ENCODE results near the gene MBD4. TPM values are rescaled to one million over a fixed set of nuclear protein-coding genes. Genes with fewer than 3 reads are reported as not detected.

The MBD4 gene
- total and polyA plus RNA-seq, 2 experiments from 2014 or later: 33.9 to 59.3 TPM

DNA sequence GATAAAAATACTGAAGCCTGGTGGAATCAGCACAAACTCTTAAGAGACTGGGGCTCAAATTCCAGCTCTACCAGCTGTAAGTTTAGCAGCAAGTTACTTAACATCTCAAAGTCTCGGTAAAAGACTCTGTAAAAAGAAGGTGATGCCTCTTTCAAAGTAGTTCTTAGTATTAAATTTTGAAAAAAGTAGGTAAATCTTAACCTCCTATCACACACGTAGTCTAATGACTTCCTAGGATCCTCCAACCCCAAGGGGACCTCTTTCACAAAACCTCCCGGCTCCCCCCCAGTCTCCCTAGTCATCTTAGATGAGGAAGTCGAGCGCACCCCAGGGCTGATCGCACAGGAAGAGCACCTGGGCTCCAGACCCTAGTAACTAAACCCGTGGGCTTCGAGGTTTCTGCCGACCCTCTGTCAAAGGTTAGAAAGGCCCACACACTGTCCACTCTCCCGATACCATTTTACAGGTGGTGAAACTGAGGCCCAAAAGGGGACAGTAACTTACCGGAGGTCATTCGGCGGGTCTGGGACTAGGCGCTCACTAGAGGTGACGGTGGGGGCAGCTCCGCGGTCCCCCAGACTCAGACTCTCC lies 427 bp downstream of the MBD4 start:
- H3K9me2 ChIP-seq (ENCODE audit: insufficient read depth): no peaks in the 10 kb centered on the region
- DNase-seq (ENCODE audit: low spot score) (peak; percentile 71), ATAC-seq (peak; percentile 19)
- no peak for TF ChIP-seq EZH2phosphoT487 (IDR thresholded peaks at IDR 0.05; ENCODE audit: unreplicated experiment)
- no peak for TF ChIP-seq JUNB (IDR thresholded peaks at IDR 0.05; ENCODE audit: unreplicated experiment)
- TF ChIP-seq ZNF114 (CRISPR knock-in tag; IDR thresholded peaks at IDR 0.05): no peak
- TF ChIP-seq, protein P1, sequence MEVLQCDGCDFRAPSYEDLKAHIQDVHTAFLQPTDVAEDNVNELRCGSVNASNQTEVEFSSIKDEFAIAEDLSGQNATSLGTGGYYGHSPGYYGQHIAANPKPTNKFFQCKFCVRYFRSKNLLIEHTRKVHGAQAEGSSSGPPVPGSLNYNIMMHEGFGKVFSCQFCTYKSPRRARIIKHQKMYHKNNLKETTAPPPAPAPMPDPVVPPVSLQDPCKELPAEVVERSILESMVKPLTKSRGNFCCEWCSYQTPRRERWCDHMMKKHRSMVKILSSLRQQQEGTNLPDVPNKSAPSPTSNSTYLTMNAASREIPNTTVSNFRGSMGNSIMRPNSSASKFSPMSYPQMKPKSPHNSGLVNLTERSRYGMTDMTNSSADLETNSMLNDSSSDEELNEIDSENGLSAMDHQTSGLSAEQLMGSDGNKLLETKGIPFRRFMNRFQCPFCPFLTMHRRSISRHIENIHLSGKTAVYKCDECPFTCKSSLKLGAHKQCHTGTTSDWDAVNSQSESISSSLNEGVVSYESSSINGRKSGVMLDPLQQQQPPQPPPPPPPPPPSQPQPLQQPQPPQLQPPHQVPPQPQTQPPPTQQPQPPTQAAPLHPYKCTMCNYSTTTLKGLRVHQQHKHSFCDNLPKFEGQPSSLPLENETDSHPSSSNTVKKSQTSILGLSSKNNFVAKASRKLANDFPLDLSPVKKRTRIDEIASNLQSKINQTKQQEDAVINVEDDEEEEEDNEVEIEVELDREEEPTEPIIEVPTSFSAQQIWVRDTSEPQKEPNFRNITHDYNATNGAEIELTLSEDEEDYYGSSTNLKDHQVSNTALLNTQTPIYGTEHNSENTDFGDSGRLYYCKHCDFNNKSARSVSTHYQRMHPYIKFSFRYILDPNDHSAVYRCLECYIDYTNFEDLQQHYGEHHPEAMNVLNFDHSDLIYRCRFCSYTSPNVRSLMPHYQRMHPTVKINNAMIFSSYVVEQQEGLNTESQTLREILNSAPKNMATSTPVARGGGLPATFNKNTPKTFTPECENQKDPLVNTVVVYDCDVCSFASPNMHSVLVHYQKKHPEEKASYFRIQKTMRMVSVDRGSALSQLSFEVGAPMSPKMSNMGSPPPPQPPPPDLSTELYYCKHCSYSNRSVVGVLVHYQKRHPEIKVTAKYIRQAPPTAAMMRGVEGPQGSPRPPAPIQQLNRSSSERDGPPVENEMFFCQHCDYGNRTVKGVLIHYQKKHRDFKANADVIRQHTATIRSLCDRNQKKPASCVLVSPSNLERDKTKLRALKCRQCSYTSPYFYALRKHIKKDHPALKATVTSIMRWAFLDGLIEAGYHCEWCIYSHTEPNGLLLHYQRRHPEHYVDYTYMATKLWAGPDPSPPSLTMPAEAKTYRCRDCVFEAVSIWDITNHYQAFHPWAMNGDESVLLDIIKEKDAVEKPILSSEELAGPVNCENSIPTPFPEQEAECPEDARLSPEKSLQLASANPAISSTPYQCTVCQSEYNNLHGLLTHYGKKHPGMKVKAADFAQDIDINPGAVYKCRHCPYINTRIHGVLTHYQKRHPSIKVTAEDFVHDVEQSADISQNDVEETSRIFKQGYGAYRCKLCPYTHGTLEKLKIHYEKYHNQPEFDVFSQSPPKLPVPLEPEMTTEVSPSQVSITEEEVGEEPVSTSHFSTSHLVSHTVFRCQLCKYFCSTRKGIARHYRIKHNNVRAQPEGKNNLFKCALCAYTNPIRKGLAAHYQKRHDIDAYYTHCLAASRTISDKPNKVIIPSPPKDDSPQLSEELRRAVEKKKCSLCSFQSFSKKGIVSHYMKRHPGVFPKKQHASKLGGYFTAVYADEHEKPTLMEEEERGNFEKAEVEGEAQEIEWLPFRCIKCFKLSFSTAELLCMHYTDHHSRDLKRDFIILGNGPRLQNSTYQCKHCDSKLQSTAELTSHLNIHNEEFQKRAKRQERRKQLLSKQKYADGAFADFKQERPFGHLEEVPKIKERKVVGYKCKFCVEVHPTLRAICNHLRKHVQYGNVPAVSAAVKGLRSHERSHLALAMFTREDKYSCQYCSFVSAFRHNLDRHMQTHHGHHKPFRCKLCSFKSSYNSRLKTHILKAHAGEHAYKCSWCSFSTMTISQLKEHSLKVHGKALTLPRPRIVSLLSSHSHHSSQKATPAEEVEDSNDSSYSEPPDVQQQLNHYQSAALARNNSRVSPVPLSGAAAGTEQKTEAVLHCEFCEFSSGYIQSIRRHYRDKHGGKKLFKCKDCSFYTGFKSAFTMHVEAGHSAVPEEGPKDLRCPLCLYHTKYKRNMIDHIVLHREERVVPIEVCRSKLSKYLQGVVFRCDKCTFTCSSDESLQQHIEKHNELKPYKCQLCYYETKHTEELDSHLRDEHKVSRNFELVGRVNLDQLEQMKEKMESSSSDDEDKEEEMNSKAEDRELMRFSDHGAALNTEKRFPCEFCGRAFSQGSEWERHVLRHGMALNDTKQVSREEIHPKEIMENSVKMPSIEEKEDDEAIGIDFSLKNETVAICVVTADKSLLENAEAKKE (CRISPR knock-in tag; IDR thresholded peaks at IDR 0.05): no peak
- TF ChIP-seq, protein P2, sequence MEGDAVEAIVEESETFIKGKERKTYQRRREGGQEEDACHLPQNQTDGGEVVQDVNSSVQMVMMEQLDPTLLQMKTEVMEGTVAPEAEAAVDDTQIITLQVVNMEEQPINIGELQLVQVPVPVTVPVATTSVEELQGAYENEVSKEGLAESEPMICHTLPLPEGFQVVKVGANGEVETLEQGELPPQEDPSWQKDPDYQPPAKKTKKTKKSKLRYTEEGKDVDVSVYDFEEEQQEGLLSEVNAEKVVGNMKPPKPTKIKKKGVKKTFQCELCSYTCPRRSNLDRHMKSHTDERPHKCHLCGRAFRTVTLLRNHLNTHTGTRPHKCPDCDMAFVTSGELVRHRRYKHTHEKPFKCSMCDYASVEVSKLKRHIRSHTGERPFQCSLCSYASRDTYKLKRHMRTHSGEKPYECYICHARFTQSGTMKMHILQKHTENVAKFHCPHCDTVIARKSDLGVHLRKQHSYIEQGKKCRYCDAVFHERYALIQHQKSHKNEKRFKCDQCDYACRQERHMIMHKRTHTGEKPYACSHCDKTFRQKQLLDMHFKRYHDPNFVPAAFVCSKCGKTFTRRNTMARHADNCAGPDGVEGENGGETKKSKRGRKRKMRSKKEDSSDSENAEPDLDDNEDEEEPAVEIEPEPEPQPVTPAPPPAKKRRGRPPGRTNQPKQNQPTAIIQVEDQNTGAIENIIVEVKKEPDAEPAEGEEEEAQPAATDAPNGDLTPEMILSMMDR (conservative IDR thresholded peaks at IDR 0.05; ENCODE audit: low read depth in 2 of 2): no peak
- TF ChIP-seq STAT1 (IDR thresholded peaks at IDR 0.05; ENCODE audit: unreplicated experiment): no peak
- no peak for TF ChIP-seq POLR2AphosphoS5 (IDR thresholded peaks at IDR 0.05; ENCODE audit: low read depth)
- TF ChIP-seq ZNF331 (CRISPR knock-in tag; IDR thresholded peaks at IDR 0.05; ENCODE audit: low read depth): no peak
- TF ChIP-seq, protein P3, sequence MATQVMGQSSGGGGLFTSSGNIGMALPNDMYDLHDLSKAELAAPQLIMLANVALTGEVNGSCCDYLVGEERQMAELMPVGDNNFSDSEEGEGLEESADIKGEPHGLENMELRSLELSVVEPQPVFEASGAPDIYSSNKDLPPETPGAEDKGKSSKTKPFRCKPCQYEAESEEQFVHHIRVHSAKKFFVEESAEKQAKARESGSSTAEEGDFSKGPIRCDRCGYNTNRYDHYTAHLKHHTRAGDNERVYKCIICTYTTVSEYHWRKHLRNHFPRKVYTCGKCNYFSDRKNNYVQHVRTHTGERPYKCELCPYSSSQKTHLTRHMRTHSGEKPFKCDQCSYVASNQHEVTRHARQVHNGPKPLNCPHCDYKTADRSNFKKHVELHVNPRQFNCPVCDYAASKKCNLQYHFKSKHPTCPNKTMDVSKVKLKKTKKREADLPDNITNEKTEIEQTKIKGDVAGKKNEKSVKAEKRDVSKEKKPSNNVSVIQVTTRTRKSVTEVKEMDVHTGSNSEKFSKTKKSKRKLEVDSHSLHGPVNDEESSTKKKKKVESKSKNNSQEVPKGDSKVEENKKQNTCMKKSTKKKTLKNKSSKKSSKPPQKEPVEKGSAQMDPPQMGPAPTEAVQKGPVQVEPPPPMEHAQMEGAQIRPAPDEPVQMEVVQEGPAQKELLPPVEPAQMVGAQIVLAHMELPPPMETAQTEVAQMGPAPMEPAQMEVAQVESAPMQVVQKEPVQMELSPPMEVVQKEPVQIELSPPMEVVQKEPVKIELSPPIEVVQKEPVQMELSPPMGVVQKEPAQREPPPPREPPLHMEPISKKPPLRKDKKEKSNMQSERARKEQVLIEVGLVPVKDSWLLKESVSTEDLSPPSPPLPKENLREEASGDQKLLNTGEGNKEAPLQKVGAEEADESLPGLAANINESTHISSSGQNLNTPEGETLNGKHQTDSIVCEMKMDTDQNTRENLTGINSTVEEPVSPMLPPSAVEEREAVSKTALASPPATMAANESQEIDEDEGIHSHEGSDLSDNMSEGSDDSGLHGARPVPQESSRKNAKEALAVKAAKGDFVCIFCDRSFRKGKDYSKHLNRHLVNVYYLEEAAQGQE (IDR thresholded peaks at IDR 0.05; ENCODE audit: unreplicated experiment): no peak
- TF ChIP-seq ETS1 (IDR thresholded peaks at IDR 0.05): no peak
- TF ChIP-seq CREB1 (CRISPR knock-in tag; IDR thresholded peaks at IDR 0.05; ENCODE audit: low read depth): no peak
- no peak for TF ChIP-seq NANOG (IDR thresholded peaks at IDR 0.05; ENCODE audit: borderline replicate concordance)
- no peak for TF ChIP-seq EZH2 (IDR thresholded peaks at IDR 0.05; ENCODE audit: low read depth, unreplicated experiment)
- peaks cover 7% of the 10 kb centered on the region; the same call in 1 of the 2 replicates for H4K20me1 ChIP-seq (replicated peaks; ENCODE audit: insufficient read depth)
- H2AFZ ChIP-seq: peak overlapping the region; percentile 86
- Mint-ChIP-seq H3K4me1 (peaks cover 34% of the 10 kb centered on the region), H3K27ac (peak overlapping the region; percentile 96), H3K9me3 (no peaks in the 10 kb centered on the region), H3K4me3 (peak overlapping the region; percentile 94), H3K36me3 (ENCODE audit: low read depth) (peaks cover 35% of the 10 kb centered on the region), H3K27me3 (ENCODE audit: insufficient read depth, low read depth, poor library complexity) (peaks cover 8% of the 10 kb centered on the region)
- H3K27ac ChIP-seq (ENCODE audit: low read depth): peak overlapping the region; percentile 86
- H3K79me2 ChIP-seq (replicated peaks; ENCODE audit: insufficient read depth): peaks cover 64% of the 10 kb centered on the region
- peaks cover 26% of the 10 kb centered on the region for H3K36me3 ChIP-seq (ENCODE audit: insufficient read depth)
- no peaks in the 10 kb centered on the region for H3F3A ChIP-seq (replicated peaks; ENCODE audit: low read depth)
- peak overlapping the region; percentile 93 for H3K4me2 ChIP-seq
- no peaks in the 10 kb centered on the region for H3K27me3 ChIP-seq (ENCODE audit: insufficient read depth)
- peaks cover 23% of the 10 kb centered on the region for H3K4me1 ChIP-seq (ENCODE audit: insufficient read depth)
- peak overlapping the region; percentile 85 for H3K4me3 ChIP-seq
